ENCODE results near the gene ST3GAL3. TPM values are rescaled to one million over a fixed set of nuclear protein-coding genes. Genes with fewer than 3 reads are reported as not detected.

The ST3GAL3 gene
- total RNA-seq, 1 donor = 16.8 TPM

DNA sequence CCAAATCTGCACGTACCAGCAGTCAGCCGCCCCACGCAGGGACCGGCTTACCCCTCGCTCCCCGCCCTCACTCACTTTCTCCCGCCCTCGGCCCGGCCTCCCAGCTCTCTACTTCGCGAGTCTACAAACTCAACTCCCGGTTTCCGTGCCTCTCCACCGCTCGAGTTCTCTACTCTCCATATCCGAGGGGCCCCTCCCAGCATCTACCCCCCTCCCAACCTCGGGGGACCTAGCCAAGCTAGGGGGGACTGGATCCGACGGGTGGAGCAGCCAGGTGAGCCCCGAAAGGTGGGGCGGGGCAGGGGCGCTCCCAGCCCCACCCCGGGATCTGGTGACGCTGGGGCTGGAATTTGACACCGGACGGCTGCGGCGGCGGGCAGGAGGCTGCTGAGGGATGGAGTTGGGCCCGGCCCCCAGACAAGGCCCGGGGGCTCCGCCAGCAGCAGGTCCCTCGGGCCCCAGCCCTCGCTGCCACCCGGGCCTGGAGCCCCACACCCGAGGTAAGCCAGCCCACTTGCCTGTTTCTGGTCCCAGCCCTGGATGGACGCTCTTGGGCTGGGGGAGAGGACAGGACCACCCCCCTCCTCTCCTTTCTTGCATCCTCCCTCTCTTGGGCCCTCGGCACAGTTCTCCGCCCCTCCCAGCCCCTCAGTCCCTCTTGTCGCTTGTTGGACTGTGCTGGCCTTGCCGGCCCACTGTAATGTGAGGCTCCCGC is 226.2 kb downstream of the ST3GAL3 start, which contains the start of gene ARTN:
TSS of gene ARTN (plus strand) at position 416 of the 715 bp plus-strand sequence. CDS start 1,856 bp downstream, outside the sequence.
- TF ChIP-seq, protein P1, sequence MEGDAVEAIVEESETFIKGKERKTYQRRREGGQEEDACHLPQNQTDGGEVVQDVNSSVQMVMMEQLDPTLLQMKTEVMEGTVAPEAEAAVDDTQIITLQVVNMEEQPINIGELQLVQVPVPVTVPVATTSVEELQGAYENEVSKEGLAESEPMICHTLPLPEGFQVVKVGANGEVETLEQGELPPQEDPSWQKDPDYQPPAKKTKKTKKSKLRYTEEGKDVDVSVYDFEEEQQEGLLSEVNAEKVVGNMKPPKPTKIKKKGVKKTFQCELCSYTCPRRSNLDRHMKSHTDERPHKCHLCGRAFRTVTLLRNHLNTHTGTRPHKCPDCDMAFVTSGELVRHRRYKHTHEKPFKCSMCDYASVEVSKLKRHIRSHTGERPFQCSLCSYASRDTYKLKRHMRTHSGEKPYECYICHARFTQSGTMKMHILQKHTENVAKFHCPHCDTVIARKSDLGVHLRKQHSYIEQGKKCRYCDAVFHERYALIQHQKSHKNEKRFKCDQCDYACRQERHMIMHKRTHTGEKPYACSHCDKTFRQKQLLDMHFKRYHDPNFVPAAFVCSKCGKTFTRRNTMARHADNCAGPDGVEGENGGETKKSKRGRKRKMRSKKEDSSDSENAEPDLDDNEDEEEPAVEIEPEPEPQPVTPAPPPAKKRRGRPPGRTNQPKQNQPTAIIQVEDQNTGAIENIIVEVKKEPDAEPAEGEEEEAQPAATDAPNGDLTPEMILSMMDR (IDR thresholded peaks at IDR 0.05; ENCODE audit: insufficient read depth, low read depth, low read length) = no peak
- peak within 1 kb of the TSS; percentile 57 for H3K4me3 ChIP-seq (ENCODE audit: low read depth, low read length)
- DNase-seq (ENCODE audit: low read depth) = no peak

DNA sequence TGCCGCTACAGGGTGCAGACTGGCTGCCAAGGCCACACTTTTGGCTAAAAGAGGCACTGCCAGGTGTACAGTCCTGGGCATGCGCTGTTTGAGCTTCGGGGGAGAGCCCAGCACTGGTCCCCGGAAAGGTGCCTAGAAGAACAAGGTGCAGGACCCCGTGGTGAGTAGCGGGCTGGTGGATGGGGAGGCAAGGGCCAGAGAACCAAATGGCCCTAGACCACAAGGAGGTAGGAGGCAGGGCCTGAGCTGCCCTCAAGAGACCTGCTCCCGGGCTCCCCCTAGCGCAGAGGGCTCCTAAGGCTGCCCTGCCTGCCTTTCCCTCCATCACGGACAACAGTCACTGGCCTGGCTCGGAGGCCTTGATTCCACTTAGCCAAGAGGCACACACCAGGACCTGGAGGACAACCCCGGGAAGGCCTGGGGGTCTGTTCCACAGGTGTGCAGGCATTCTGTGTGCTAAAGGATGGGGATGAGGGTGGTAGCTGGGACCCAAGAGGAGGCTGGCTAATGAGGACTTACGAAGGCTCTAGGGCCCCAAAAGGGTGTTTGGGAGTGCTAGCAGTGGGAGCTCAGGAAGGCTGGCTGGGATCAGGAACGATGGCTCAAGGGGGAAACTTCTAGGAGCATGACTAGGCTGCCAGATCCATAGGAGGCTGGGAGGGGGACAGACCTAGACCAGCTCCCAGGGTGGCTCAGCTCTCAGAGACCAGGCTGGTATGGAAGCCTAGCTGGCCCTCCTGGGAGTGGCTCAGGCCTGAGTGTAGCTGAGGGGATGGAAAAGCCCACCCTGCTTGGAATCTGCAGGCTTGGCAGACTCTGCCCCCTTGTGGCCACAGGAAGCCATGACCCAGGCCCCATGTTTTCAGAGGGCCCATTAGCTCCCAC is 227.0 kb downstream of the ST3GAL3 start:
- H3K4me3 ChIP-seq (ENCODE audit: low read depth, low read length) = peak overlapping the region; percentile 57
- peak; percentile 63 for DNase-seq (ENCODE audit: low read depth)
- TF ChIP-seq, protein P1 (IDR thresholded peaks at IDR 0.05; ENCODE audit: insufficient read depth, low read depth, low read length) = peak; percentile 92

DNA sequence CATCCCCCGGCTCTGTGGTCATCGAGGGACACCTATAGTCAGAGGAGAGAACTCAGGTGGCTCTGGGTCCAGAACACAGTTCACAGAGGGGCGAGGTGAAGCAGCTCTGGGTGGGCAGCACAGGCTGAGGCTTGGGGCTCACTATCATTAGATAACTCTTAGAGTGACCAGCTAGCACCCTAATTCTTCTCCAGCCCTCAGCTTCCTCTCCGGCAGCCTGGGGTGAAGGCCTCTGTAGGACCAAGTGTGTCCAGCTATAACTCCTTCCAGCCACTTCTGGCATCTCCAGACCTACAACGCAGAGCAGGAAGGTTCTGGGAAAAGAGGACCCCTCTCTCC is 227.6 kb downstream of the ST3GAL3 start:
- TF ChIP-seq, protein P1 (IDR thresholded peaks at IDR 0.05; ENCODE audit: insufficient read depth, low read depth, low read length) = no peak
- H3K4me3 ChIP-seq (ENCODE audit: low read depth, low read length) = no peak overlapping the region
- no peak for DNase-seq (ENCODE audit: low read depth)

DNA sequence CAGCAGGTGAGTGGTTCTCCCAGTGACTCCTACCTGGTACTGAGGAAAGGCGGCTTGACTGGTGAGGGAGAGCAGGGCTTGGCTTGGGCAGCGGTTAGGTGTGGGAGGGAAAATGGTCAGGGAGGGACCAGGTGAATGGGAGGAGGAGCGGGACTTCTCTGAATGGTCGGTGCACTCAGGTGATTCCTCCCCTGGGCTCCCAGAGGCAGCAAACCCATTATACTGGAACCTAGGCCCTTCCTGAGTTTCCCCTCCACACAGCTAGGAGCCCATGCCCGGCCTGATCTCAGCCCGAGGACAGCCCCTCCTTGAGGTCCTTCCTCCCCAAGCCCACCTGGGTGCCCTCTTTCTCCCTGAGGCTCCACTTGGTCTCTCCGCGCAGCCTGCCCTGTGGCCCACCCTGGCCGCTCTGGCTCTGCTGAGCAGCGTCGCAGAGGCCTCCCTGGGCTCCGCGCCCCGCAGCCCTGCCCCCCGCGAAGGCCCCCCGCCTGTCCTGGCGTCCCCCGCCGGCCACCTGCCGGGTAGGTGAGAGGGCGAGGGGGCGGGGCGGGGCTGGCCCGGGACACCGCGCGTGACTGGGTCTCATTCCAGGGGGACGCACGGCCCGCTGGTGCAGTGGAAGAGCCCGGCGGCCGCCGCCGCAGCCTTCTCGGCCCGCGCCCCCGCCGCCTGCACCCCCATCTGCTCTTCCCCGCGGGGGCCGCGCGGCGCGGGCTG is 228.5 kb downstream of the ST3GAL3 start:
- H3K4me3 ChIP-seq (ENCODE audit: low read depth, low read length) = peak overlapping the region; percentile 33
- no peak for DNase-seq (ENCODE audit: low read depth)
- TF ChIP-seq, protein P1 (IDR thresholded peaks at IDR 0.05; ENCODE audit: insufficient read depth, low read depth, low read length) = no peak

DNA sequence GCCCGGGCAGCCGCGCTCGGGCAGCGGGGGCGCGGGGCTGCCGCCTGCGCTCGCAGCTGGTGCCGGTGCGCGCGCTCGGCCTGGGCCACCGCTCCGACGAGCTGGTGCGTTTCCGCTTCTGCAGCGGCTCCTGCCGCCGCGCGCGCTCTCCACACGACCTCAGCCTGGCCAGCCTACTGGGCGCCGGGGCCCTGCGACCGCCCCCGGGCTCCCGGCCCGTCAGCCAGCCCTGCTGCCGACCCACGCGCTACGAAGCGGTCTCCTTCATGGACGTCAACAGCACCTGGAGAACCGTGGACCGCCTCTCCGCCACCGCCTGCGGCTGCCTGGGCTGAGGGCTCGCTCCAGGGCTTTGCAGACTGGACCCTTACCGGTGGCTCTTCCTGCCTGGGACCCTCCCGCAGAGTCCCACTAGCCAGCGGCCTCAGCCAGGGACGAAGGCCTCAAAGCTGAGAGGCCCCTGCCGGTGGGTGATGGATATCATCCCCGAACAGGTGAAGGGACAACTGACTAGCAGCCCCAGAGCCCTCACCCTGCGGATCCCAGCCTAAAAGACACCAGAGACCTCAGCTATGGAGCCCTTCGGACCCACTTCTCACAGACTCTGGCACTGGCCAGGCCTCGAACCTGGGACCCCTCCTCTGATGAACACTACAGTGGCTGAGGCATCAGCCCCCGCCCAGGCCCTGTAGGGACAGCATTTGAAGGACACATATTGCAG is 229.3 kb downstream of the ST3GAL3 start:
- H3K4me3 ChIP-seq (ENCODE audit: low read depth, low read length) = peak overlapping the region; percentile 35
- DNase-seq (ENCODE audit: low read depth) = peak; percentile 36
- TF ChIP-seq, protein P1 (IDR thresholded peaks at IDR 0.05; ENCODE audit: insufficient read depth, low read depth, low read length) = no peak

Data from fibroblast of villous mesenchyme (primary cell).